ENCODE data around the gene PPP1R3C.

The PPP1R3C gene

DNA sequence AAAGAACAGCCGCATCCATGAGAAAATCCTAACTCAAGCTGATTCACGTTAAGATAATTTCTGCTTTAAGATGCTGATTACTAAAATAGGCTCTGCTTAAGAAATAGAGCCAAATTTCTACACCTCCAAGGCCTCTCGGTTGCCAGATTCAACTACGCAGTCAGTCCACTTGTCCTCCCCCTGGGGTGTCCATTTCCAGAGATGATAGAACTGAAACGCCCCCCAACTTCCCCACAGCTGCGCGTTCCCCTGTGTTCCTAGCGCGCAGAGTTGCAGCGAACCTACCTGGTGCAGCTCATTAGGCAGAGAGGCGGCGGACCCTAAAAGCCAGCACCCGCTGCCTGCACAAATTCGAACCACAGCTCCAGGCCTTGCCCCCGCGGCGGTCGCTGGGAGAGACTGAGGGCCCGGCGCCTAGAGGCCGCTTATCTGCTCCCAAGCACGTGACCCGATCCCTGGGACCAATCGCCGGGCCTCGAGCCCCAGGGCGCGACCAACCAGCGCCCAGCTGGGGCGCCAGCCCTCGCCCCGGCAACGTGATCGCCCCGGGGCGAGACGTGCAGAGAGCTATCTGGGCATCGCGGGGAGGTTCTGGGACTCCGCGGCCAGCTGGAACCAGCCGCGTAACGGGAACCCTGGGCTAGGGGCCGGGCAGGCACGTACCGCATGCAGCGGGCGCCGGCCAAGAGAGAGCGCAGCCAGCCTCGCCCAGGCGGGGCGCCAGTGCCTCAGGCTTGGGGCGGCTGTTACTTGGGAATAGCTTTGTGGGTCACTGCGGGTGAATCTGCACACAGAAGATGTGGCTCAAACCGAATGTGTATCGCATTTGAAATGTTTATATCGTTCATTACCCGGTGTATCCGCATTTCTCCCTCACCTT lies at the start of gene PPP1R3C:
Gene PPP1R3C, minus strand, starts transcription at position 401 of the 880 bp plus-strand sequence. Its CDS starts 102 bp downstream, at position 299.
- DNase-seq (ENCODE audit: low read depth in 2 of 2): peak in 1 of 2 donors; percentile 42

DNA sequence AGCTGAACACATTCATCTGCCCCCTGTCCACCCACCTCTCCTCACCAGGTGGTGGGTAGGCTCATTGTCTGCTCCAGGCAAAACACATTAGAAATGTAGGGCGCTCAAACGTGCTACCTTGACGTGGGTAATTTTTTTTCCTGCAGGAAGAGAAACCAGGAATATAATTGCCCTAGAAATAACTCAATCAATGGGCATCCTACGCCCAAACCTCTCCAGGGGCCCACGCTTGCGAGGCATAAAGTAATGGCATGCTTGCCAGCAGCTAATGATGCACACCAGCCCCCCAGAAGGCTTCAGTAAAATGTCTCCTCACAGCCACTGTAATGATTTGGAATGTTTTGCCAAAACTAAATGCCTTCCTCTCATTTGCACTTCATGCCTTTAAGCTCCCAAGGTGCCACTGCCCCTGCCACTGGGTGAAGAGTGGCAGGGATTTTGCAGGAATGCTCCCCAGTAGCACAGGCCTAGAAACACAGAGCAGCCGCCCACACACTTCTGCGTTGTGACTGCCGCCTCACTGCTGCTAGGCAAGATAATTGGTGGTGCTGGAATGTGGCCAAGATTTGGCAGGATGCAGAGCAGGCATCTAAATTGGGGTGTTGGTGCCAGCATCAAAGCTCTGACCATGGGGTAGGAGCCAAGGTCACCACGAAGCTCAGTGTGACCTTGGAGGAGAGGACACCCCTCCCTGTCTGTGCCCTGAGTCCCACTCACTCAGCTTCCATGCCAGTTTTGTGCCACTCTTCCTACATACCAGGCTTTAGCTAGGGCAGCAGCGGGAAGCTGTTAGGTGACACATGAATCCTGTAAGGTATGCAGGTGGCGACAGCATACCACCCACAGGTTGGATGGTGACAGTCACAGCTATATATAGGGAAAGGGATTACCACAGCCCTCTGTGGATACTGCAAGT lies 48.7 kb upstream of the PPP1R3C start:
- no peak for DNase-seq (ENCODE audit: low read depth in 2 of 2)

DNA sequence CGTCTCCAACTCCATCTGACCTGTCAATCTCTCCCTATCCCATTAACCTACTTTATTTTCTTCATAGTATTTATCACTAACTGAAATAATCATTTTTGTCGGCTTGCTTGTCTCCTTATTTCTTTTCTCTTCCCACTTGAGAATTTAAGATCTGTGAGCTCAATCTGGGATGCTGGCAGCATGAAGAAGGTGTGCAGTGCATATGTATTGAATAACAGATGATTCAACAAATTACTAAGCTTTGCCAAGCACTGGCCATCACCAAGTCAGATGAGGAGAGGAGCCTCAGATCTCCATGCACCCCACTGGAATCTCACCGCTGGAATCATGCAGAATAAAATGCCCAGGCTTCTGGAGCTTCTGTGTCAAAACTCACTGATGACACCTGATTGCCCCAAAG lies 47.6 kb upstream of the PPP1R3C start:
- no peak for DNase-seq (ENCODE audit: low read depth in 2 of 2)

DNA sequence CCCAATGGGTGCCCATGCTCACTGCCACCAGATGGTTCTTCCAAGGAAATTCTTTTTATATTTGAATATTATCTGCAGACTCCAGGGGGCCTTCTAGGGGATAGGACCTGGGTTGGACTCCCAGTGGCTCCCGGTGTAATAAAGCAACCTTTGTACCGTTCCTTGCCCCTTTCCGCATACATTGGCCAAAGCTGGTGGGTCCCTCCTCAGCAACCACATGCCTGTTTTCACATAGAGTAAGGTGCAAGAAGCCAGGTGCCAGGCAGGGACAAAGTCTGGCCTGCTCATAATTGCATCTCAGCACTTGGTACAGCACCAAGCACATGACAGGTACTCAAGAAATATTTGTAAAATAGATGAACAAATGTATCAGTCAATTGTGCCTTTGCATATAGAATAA lies 46.4 kb upstream of the PPP1R3C start:
- DNase-seq (ENCODE audit: low read depth in 2 of 2): no peak

DNA sequence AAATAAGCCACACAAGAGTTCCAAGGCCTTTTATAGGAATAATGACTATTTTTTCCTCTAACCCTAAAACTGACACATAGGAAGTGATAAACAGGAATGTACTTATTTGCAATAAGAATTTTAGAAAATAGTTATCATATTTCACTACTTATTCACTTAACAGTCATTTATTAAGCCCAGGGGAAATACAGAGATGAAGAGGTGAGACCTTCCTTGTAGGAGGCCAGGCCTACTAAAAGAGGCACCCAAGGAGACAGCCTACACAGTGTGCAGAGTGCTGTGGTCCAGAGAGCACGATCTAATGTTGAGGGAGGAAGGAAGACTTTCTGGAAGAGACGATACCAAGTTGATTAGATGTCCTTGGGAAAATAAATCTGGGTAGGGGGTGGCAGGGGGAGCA lies 45.0 kb upstream of the PPP1R3C start:
- DNase-seq (ENCODE audit: low read depth in 2 of 2): no peak

DNA sequence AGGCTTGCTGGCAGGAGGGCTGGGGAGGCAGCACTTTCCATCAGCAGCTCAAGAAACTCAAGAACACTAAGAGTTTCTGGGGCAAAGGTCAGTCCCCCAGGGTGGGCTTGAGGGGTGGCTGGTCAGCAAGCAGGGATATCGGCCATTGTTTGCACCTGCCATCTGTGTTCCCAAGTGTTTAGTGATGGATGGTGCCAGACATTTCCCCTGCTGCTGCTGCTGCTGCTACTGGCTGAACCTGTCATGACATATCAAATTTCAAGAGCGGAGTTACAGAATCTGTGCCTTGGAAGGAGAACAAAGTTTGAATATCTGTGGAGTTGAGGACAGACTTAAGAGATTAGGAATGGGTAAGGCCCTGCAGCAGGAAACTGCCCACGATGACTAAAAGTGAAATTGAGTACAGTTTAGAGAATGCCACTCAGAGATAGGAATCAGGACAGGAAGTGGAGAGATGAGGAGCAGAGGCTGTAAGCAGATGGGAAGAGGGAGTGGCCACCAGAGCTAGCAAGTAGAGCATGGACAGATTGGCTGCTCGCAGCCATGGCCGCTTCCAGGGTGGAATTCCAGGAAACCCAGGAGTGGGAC lies 39.2 kb upstream of the PPP1R3C start:
- no peak for DNase-seq (ENCODE audit: low read depth in 2 of 2)

DNA sequence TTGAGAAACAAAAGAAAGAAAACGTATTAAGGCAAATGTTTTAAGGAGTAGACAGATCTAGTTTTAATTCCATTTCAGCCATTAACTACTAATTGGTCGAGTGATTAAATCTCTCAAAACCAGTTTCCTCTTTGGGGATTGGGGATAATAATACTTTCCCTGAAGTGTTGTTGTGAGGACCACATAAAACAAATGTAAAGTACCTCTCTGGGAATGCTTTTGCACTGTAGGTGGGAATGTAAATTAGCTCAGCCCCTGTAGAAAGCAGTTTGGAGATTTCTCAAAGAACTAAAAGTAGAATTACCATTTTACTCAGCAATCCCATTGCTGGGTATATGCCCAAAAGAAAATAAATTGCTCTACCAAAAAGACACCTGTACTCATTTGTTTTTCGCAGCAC lies 36.0 kb upstream of the PPP1R3C start:
- no peak for DNase-seq (ENCODE audit: low read depth in 2 of 2)

DNA sequence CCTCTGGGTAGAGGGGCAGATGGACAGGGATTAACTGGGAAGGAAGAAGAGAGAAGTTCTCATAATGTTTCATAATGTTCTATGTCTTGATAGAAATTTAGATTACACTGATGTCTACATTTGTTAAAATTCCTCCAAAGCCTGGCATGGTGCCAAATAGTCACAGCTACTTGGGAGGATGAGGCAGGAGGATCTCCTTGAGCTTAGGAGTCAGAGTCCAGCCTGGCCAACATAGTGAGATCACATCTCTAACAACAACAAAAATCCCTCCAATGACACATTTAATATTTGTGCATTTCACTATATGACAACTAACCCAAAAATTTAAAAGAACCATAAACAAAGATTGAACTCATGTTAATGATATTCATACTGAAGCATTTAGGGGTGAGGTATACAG lies 33.0 kb upstream of the PPP1R3C start:
- DNase-seq (ENCODE audit: low read depth in 2 of 2): no peak

DNA sequence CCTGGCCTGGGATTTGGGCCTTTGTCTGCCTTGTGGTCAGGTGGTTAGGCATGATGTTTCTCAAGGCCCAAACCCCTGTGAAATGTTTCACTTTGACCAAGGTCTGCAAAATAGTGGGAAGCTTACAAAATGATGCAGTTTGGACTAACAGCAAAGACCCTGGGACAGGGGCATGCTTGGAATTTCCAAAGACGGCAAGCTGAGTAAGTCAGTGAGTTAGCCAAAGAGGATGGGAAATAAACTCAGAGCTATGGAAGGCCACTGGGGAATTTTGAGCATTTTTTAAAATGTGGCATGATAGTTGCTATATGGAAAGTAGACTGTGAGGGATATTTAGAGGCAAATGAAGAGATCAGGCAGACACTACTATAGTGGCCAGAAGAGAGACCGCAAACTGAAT lies 31.6 kb upstream of the PPP1R3C start:
- DNase-seq (ENCODE audit: low read depth in 2 of 2): no peak

DNA sequence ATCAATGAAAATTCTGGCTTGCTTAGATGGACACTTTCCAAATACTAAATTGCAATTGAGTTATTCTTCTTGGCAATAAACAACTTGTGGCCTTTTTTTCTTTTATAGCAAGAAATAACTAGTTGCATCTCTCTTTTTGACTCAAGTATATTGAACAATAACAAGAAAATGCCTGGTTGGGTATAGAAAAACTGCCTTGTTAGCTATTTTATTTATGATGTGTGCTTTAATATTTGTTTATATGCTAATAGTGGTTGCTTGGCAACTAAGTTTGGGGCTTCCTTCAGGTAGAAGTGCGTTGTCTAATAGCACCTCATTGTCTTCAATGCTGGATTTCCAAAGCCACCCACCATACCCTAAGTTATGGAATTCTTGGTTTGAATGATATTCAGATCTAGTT lies 30.1 kb upstream of the PPP1R3C start:
- DNase-seq (ENCODE audit: low read depth in 2 of 2): no peak

DNA sequence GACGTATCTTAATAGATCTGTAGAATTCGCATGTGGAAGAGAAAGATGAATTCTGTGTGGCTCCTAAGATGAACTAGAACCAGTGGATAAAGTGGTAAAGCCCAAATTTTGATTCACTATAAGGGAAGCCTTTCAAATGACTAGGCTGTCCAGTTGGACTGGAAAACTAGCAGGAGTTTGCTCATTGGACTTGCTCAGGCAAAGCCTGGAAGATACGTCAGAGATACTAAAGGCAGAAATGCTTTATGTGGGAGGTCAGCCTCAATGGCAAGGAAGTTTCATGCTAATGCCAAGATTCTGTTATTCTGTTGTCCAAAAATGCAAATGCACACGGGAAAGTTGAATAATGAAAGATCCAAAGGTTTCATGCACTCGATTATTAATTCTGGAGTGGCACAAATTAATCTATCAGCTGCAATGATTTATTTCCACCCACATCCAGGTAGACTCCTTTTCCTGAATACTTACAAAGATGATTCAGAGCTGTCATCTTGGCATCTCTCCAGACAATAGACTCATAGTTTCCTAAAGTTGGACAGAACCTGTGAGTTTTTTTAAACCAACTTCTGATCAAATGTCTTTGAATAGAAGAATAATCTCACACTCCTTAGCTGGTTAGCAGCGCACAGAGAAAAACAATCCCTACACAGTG lies 20.5 kb upstream of the PPP1R3C start:
- no peak for DNase-seq (ENCODE audit: low read depth in 2 of 2)

DNA sequence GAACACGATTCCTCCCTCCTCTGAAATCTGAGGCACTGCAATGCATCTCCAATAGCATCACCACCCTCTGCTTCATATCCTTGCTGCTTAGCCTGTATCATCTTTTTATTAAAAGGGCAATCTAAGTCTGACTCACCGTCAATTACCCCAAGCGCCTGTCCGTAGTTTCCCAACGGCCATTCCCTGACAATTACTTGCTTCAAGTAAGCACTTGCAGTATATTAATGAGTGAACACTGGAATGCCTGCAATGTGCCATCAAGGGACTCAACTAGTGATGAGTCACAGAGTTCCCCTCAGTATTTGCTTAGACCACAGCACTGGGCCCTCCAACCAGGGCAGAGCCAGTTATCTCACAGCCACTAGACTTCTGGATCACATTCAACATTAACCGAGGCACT lies 19.5 kb upstream of the PPP1R3C start:
- no peak for DNase-seq (ENCODE audit: low read depth in 2 of 2)

DNA sequence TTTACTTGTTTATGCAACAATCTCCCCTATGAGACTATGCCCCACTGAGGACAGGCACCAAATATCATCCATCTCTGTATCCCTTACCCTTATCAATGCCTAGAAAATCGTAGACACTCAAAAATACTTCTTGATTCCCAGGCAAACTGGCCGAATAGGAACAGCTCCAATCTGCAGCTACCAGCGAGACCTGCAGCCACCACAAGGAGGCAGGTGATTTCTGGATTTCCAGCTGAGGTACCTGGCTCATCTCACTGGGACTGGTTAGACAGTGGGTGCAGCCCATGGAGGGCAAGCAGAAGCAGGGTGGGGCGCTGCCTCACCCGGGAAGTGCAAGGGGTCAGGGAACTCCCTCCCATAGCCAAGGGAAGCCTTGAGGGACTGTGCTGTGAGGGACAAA lies 10.8 kb upstream of the PPP1R3C start:
- no peak for DNase-seq (ENCODE audit: low read depth in 2 of 2)

DNA sequence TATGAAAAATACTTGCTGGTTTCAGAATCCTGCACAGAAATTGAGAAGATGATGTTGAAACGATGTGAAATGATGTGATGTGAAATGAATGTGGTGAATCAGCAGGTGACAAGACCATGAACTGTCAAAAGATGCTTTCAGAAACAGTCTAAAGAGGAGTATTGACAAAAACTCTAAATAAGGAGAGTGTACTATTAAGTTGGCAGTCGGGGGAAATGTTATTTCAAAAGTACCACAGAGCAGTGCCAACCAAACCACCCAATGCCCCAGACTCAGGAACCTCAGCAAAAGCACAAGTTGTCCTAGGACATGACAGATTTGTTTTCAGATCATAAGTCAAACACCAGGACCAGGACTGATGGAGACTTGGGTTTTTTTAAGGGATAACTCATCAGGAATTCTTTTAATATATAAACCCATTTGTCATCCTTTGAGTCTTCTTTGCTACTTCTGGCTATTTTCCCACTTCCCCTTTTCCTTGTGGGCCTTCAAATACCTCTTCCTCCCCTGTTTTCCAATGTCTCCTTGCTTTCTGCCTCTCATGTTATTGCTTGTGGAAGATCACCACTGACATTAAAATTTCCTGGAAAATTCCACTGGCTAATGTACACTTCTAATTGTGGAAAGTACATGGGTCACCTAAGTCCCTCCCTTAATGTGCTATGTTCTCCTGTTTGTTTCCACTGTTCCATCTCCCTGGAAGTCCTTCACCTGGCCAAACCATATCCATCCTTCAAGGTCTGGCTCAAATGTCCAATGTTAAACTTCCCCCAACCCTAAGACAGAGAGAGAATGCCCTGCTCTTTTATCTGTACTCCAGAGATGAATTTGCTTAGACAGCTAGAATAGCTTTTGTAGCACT lies 10.2 kb upstream of the PPP1R3C start:
- no peak for DNase-seq (ENCODE audit: low read depth in 2 of 2)

DNA sequence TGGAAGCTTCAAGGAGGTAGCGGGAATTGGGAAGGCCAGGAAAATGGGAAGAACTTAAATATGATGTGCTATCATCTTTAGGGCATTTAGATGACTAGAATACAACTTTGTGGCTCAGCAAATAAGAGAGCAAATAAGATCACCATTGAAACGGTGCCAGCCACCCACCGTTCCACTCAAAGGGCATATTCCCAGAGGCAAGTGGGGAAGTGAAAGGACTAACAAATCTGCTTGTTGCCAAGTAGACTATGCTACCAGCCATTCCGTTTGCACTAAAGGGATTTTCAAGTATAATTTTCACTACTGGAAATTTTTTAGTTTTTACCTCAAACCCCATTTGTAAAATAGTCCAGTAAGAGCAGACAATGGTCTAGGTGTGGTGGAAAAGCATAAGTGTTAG lies 4.0 kb upstream of the PPP1R3C start:
- no peak for DNase-seq (ENCODE audit: low read depth in 2 of 2)

DNA sequence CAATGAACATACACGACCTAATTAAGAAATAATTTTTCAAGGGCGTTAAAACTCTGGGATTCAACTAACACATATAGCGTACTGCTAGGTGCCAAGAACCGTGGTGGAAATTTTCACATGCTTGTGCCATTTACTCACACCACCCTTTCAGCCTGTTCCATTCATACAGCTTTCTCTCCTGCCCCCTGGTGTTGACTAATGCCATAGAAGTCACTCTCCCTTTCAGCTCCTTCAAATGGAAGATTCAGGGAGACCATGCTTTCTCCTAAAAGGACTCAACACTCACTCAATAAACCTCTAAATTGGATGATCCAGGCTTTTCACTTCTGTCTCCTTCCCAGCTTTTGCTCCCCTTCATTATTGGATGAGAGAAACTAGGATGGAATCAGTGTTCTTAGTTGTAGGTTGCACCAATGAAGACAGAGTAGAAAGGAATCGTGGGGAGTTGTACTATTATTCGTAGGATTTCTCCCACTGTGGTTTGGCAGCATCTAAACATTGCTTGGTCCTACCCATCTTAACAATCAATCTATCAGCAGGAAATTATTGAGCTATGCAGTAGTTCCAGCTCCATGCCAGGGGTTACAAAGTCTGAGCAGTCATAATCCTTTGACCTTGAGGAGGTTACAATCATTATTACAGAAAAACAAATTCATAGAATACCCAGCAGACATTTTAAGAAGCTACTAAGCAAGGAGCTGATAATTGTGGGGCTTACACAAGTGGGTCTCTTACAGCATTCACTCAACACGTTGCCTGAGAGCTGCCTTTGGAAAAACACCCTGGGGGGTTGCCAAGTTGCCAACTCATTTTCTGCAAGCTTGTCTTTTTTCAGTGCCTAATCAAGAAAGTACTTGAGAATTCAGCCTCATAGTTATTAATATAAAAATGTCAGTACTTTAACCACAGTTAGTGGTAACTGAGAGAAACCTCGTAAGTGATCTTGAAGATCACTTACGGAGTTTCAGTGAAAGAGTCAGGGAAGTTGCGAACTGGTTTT lies 2.8 kb upstream of the PPP1R3C start:
- DNase-seq (ENCODE audit: low read depth in 2 of 2): peak in 1 of 2 donors; percentile 23

DNA sequence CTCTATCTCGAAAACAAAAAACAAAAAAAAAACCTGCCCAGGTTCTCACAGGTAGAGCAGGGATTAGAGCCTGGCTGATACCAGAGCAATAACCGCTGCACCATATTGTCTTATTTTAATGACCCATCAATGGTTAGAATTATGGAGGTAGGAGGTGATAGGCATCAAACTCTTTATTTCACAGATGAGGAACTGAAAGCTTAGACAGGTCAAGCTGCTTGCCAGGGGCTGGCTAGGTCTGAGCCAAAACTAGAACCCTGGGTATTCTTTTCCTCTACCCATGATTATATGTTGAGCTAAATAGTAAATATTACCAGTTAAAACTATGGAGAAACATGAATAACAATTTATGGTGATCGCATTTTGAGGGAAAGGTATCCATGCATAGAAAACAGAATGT lies 2.0 kb upstream of the PPP1R3C start:
- DNase-seq (ENCODE audit: low read depth in 2 of 2): no peak

DNA sequence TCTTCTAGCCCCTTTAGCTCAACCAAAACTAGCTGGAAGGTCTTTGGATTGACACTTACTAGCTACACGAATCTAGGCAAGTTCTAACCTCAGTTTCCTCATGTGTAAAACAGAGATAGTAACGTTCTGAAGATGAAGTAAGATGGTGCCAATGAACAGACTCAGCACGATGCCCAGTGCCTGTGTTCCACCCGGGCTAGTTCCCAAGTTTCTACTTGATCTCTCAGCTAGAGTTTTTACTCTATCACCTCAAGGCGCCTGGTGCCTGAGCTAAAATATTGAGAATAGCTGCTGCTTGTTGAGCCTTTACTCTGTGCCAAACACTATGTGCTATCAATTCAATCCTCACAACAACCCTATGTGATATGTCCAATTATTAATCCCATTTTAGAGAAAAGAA lies 1.4 kb upstream of the PPP1R3C start:
- no peak for DNase-seq (ENCODE audit: low read depth in 2 of 2)

DNA sequence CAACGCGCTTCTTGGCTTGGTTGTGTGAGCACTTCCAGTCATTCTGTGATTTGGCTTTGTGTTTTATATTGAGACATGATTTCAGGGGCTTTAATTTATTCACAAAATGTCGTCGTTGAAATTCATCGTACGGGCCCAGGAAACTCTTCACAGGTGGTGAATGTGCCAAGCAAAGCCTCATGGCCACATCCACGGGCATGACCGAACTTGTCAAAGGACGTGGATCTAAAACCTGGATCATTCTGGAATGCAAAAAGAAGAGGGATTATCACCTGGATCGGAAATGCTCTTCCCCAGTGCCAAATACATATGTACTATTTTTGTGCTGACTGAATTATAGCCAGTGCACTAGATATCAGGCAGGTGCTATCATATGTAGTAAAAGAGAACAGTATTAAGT lies 2.2 kb downstream of the PPP1R3C start:
- DNase-seq (ENCODE audit: low read depth in 2 of 2): no peak

All from activated CD4-positive, alpha-beta T cell treated with anti-CD3 and anti-CD28 coated beads for 24 hours (primary cell).